GM10248 (cell line): Measurements from ENCODE around the gene TBRG1.

Experiments
- CTCF ChIA-PET: fragments of 300-600 bp; sonication (Branson Sonifier 250); formaldehyde crosslinking; extraction: SDS; loops from one replicate; lab custom pipeline; 2021; ENCODE audit warnings: antibody characterized with exemption; lab: Yijun Ruan, JAX
- POLR2A ChIA-PET: fragments of 350-650 bp; sonication (Branson Sonifier 250); formaldehyde crosslinking; extraction: SDS; loops from one replicate; lab custom pipeline; 2020; ENCODE audit warnings: antibody characterized with exemption; lab: Yijun Ruan, JAX
- DNase-seq: peaks from one replicate; pipeline ENCODE4 v3.0.0; 2012; ENCODE audit errors: extremely low spot score
- CTCF ChIP-seq: IDR thresholded peaks from 2 replicates; pipeline ENCODE4 v1.5.1; 2012; ENCODE audit warnings: mild to moderate bottlenecking, low read depth; ENCODE audit errors: extremely low read depth, missing control alignments, control extremely low read depth

TBRG1 gene

DNA sequence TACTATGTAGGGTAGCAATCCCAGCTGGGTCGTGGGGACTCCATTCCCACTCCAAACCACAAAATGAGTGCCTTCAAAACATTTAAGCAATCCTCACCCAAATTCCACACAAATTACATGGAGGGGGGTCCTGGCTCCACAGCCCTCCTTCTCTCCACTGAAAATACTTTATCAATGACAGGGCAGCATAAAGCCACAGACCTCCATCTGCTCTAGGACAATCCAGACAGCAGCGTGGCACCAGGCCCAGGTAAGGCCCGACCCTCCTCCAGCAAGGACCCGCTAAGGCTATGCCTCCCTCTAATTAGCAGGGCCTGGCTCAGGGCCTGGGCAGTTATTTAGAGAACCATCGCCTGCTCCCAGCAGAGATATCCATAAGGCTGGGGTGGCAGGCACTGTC lies 11.6 kb upstream of the TBRG1 start, which contains the start of gene PANX3:
Gene PANX3 (plus strand): TSS at position 365 of the 400 bp plus-strand sequence. CDS start 129 bp downstream, outside the sequence.
- DNase-seq, result no peak
- CTCF ChIA-PET, result no interaction called here
- POLR2A ChIA-PET, result interaction anchor here (0.6 kb wide), 1 partner anchor 27 kb away, joined by 3 read pairs; no protein-coding TSS in a partner anchor
- no peak for TF ChIP-seq CTCF

DNA sequence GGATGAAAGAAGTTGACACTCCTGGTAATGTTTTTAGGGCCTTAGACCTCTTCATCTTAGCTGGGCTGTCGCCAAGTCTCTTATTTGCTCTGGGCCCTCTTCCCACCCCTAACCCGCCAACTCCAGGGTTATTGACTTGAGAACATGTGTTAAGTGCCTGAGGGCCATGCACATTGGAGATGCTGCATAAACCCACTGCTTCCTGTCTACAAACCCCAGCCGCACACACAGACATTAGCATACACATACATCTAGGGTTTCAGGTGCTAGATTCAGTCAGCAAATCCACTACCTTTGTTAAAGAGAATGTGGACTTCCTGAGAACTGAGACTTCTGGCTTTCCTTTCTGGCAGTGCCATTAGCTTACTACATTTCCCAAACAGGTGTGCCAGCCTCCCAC lies 10.6 kb upstream of the TBRG1 start:
- ChIA-PET CTCF (no interaction called here), POLR2A (no interaction called here)
- no peak for DNase-seq
- TF ChIP-seq CTCF, result no peak

DNA sequence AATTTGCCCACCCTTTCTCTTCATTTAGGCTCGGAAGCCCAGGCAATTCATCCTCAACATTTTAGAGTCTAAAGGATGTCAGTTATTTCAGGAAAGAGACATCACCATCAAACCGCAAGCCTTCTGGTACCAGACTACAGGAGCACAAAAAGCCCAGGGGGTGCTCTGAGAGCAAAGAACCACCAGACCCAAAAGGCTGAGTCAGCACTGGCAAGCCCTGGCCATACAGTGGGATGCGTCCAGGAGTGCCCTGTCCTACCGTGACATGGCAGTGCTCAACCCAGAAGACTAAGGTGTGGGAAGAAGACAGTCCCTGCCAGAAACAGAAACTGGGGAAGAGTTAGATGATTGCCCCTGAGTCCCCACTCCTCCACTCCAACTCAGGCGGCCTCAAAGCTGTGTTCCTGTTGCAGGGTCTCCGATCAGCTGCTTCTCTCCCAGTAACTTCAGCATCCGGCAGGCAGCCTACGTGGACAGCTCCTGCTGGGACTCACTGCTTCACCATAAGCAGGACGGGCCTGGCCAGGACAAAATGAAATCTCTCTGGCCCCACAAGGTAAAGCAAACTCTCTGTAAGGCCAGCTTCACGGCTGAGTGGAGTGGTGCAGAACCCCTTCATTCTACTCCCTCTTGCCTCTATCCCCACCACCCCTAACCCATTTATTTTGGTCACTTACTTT lies 10.0 kb upstream of the TBRG1 start:
- DNase-seq, result no peak
- no peak for TF ChIP-seq CTCF
- POLR2A ChIA-PET, result no interaction called here
- CTCF ChIA-PET, result no interaction called here

GRCh38 chr11:124618863-124619262 lies 3.8 kb upstream of the TBRG1 start:
- no peak for DNase-seq
- ChIA-PET CTCF (interaction anchor here (0.9 to 2.1 kb wide), 2 partner anchors 11 to 128 kb away, joined by 3 to 5 read pairs; no protein-coding TSS in a partner anchor), POLR2A (no interaction called here)
- no peak for TF ChIP-seq CTCF

- ChIA-PET CTCF (interaction anchor here (0.9 to 6.9 kb wide), 8 partner anchors 9 to 722 kb away, joined by 3 to 30 read pairs (median 6); no protein-coding TSS in a partner anchor), POLR2A (no interaction called here)
- TF ChIP-seq CTCF, result no peak
- DNase-seq, result no peak
Measured at GRCh38 chr11:124623861-124624525, 1.3 kb downstream of the TBRG1 start.

DNA sequence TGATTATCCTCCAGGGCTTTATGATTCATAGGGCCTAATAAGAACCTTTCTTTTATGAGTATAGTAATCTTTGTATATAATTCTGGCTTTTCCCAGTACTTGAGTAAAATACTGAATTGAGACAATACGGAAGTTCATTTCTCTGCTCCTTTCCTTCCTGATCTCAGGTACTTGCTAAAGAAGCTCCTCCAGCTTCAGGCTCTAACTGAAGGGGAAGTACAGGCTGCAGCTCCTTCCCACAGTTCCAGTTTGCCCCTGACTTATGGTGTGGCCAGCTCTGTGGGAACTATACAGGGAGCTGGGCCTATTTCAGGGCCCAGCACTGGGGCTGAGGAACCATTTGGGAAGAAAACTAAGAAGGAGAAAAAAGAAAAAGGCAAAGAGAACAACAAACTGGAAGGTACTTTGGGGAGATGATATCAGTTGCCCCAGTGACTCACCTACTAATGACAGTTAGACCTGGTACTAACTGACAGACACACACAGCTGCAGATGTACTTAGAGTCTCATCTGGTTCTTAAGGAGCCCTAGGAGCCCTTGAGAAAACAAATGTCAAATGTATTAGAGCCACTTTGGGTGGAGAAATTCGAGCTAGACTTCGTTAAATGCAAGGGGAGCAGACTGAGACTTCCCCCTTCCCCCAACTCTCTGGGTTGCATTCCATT lies 3.0 kb downstream of the TBRG1 start:
- CTCF ChIA-PET, result interaction anchor here (1.2 to 6.9 kb wide), 7 partner anchors 13 to 251 kb away, joined by 3 to 30 read pairs (median 4); no protein-coding TSS in a partner anchor
- TF ChIP-seq CTCF, result no peak
- POLR2A ChIA-PET, result no interaction called here

More for the DNA sequence above, 3.0 kb downstream of the TBRG1 start:
- DNase-seq, result no peak
